GM12878 (cell line): Measurements from ENCODE around the gene DNAJC27. TPM values are rescaled to one million over a fixed set of nuclear protein-coding genes. Genes with fewer than 3 reads are reported as not detected.

ENCODE experiments used
- BRCA1 ChIP-seq: IDR thresholded peaks from 2 replicates; pipeline ENCODE4 v1.6.1; 2011; ENCODE audit warnings: low read depth, low read length, improper control_type of control experiment
- CEBPZ ChIP-seq: fragments of 150-350 bp; IDR thresholded peaks from 2 replicates; pipeline ENCODE4 v1.6.1; 2016; ENCODE audit warnings: low read depth, low read length
- IRF5 ChIP-seq: fragments of 450-650 bp; IDR thresholded peaks from 2 replicates; pipeline ENCODE4 v1.6.1; 2017; ENCODE audit warnings: borderline replicate concordance
- MAX ChIP-seq: IDR thresholded peaks from 2 replicates; pipeline ENCODE4 v1.6.1; 2012; ENCODE audit warnings: low read depth, low read length, improper control_type of control experiment
- MYB ChIP-seq: fragments of 150-350 bp; IDR thresholded peaks from 2 replicates; pipeline ENCODE4 v1.6.1; 2014; ENCODE audit warnings: mild to moderate bottlenecking, low read depth, low read length, borderline replicate concordance
- NFIC ChIP-seq: IDR thresholded peaks from 2 replicates; pipeline ENCODE4 v1.6.1; 2012; ENCODE audit warnings: low read depth, mild to moderate bottlenecking, inconsistent platforms, low read length, moderate library complexity
- NFYA ChIP-seq: IDR thresholded peaks from 2 replicates; pipeline ENCODE4 v1.6.1; 2011; ENCODE audit warnings: low read depth, mild to moderate bottlenecking, low read length, improper control_type of control experiment, borderline replicate concordance
- PBX3 ChIP-seq: IDR thresholded peaks from 2 replicates; pipeline ENCODE4 v1.6.1; 2011; ENCODE audit warnings: mild to moderate bottlenecking, low read depth, low read length, moderate library complexity; ENCODE audit not compliant: insufficient replicate concordance
- POLR2AphosphoS2 ChIP-seq: IDR thresholded peaks from 2 replicates; pipeline ENCODE4 v1.6.1; 2011; ENCODE audit warnings: low read depth, mild to moderate bottlenecking, low read length, improper control_type of control experiment, moderate library complexity
- RELB ChIP-seq: fragments of 450-650 bp; IDR thresholded peaks from 2 replicates; pipeline ENCODE4 v1.6.1; 2017; ENCODE audit warnings: low read depth, mild to moderate bottlenecking, moderate library complexity
- SUPT20H ChIP-seq: IDR thresholded peaks from 2 replicates; pipeline ENCODE4 v1.6.1; 2011; ENCODE audit warnings: low read depth, mild to moderate bottlenecking, low read length, moderate library complexity, borderline replicate concordance; ENCODE audit not compliant: control insufficient read depth
- ZBED1 ChIP-seq: IDR thresholded peaks from 2 replicates; pipeline ENCODE4 v1.6.1; 2016; ENCODE audit warnings: borderline replicate concordance
- polyA plus RNA-seq, 11 experiments: library from polyadenylated mRNA; depleted of rRNA in 4 of 11; unstranded in 6 of 11; stranded (reverse) in 5 of 11; fragments of >200 nt; fragmentation: Nextera tagmentation in 4 of 11; fragmentation: Illumina TruSeq in 1 of 11; extraction: Ambion mirVana in 4 of 11; extraction: Trizol in 1 of 11; gene quantifications; 1 replicate in 1 of 11; 2 replicates in 10 of 11; pipeline versions ENCODE4 v1.2.1 to v1.2.3, GENCODE V29; 2011 to 2016; ENCODE audit warnings: inconsistent platforms in 2 of 11, missing spikeins in 2 of 11, low read depth in 1 of 11
- total RNA-seq, 4 experiments: library from RNA; depleted of rRNA in 3 of 4; stranded (reverse); fragments of >200 nt in 3 of 4; fragmentation: Illumina TruSeq in 1 of 4; extraction: Trizol in 1 of 4; gene quantifications; 2 replicates each; pipeline versions ENCODE4 v1.2.1 to v1.2.3, GENCODE V29; 2013 to 2021
- TF ChIP-seq, protein P1 (sequence below): fragments of 450-650 bp; IDR thresholded peaks from 2 replicates; pipeline ENCODE4 v1.6.1; 2016; ENCODE audit warnings: mild to moderate bottlenecking, moderate library complexity, borderline replicate concordance
- TF ChIP-seq, protein P2 (sequence below): IDR thresholded peaks from 2 replicates; pipeline ENCODE4 v1.6.1; 2011; ENCODE audit warnings: borderline replicate concordance, low read depth, mild to moderate bottlenecking, moderate library complexity, mixed read lengths, low read length; ENCODE audit not compliant: insufficient read depth; ENCODE audit errors: extremely low read length

DNAJC27 gene
- total and polyA plus RNA-seq, 10 of the 15 experiments (the other 5 are each of a cell fraction or from before 2014, with no cell fraction given) = 0.95 to 9.6 (median 3.7) TPM

DNA sequence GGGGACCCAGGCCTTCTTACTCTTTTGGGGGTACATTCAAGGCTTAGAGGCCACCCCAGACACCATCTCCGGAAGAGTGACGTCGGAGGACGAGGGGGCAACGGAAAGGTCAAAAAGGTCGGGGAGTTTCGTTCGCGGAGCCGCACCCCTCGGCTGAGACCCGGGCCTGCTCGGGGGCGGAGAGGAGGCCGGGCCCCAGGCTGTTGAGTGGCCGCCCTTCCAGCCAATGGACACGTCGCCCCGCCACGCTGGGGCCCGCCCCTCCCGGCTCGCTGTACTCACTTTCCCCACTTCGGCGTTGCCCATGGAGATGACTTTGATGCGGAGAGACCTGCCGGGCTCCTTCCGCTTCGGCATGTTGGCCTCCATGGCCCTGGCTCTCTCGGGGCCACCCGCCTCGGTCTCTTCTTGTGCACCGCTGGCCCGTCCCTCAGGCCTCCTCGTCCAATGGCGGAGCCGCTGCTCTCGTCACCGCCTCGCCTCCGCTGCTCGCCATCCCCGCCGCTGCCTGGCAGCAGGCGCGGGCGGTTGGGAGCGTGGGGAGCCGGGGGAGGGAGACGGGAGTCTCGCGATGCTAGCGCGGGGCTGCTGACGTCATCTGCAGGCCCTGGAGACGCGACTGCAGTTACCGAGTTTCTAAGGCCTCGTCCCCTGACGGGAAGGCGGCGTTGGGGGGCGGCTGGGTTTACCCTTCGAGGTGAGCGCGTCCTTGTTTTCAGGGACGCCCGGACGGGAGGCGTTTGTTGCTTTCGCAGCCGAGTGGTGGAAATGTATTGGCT lies at the start of gene DNAJC27 (continued):
- TF ChIP-seq, protein P1, sequence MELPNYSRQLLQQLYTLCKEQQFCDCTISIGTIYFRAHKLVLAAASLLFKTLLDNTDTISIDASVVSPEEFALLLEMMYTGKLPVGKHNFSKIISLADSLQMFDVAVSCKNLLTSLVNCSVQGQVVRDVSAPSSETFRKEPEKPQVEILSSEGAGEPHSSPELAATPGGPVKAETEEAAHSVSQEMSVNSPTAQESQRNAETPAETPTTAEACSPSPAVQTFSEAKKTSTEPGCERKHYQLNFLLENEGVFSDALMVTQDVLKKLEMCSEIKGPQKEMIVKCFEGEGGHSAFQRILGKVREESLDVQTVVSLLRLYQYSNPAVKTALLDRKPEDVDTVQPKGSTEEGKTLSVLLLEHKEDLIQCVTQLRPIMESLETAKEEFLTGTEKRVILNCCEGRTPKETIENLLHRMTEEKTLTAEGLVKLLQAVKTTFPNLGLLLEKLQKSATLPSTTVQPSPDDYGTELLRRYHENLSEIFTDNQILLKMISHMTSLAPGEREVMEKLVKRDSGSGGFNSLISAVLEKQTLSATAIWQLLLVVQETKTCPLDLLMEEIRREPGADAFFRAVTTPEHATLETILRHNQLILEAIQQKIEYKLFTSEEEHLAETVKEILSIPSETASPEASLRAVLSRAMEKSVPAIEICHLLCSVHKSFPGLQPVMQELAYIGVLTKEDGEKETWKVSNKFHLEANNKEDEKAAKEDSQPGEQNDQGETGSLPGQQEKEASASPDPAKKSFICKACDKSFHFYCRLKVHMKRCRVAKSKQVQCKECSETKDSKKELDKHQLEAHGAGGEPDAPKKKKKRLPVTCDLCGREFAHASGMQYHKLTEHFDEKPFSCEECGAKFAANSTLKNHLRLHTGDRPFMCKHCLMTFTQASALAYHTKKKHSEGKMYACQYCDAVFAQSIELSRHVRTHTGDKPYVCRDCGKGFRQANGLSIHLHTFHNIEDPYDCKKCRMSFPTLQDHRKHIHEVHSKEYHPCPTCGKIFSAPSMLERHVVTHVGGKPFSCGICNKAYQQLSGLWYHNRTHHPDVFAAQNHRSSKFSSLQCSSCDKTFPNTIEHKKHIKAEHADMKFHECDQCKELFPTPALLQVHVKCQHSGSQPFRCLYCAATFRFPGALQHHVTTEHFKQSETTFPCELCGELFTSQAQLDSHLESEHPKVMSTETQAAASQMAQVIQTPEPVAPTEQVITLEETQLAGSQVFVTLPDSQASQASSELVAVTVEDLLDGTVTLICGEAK = no peak
- TF ChIP-seq NFYA = peak; percentile 32; the same call in 1 of the 2 replicates
- peak; percentile 84 for TF ChIP-seq MYB
- TF ChIP-seq CEBPZ = no peak; the same call in 1 of the 2 replicates
- no peak for TF ChIP-seq SUPT20H
- peak; percentile 97 for TF ChIP-seq PBX3
- peak; percentile 67 for TF ChIP-seq IRF5
- TF ChIP-seq RELB = peak; percentile 39; the same call in 1 of the 2 replicates
- TF ChIP-seq, protein P2, sequence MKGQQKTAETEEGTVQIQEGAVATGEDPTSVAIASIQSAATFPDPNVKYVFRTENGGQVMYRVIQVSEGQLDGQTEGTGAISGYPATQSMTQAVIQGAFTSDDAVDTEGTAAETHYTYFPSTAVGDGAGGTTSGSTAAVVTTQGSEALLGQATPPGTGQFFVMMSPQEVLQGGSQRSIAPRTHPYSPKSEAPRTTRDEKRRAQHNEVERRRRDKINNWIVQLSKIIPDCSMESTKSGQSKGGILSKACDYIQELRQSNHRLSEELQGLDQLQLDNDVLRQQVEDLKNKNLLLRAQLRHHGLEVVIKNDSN = no peak
- no peak for TF ChIP-seq NFIC
- no peak for TF ChIP-seq ZBED1
- TF ChIP-seq BRCA1 = peak; percentile 94
- TF ChIP-seq MAX = peak; percentile 66; the same call in 1 of the 2 replicates
- peak; percentile 70 for TF ChIP-seq POLR2AphosphoS2
